ENCODE measurements around the gene CCL1.
"Not testable (repeated sequence)": the region's sequence is repeated elsewhere in the genome, so short reads cannot be mapped to it uniquely, and the experiment has no call there.

CCL1 gene

DNA sequence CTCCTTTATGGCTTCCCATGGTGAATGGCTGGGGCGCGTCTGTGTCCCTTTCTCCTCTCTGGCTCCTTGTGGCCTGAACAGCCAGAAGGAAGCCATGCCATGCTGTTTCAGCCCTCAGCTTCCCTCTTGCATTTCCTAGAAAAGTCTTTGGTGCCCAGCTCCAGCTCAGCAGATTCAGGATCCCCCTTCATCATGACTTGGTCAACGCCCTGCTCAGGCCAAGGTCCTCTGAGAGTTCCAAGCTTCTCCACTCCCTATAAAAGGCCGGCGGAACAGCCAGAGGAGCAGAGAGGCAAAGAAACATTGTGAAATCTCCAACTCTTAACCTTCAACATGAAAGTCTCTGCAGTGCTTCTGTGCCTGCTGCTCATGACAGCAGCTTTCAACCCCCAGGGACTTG lies 6.8 kb downstream of the CCL1 start, which contains the start of gene CCL13:
CCL13 (plus strand) TSS at position 287 of the 400 bp plus-strand sequence; CDS start at position 334, 47 bp downstream.
- no peak for DNase-seq

DNA sequence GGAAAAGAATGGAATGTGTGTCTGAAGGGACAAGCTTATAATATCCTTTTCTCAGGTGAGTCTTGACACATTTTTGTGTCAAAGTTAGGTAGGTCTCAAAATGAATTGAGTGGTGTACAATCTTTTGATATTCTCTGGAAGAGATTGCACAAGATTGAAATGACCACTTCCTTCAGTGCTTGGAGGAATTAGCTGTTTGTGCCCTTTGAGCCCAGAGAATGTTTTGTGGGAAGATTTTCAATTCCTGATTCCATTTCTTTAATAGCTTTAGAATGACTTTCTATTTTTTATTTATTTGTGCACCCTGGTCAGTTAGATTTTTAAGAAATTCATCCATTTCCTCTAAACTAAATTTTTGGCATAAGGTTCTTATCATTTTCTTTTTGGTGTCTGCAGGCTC lies 8.4 kb downstream of the CCL1 start:
- DNase-seq = no peak

DNA sequence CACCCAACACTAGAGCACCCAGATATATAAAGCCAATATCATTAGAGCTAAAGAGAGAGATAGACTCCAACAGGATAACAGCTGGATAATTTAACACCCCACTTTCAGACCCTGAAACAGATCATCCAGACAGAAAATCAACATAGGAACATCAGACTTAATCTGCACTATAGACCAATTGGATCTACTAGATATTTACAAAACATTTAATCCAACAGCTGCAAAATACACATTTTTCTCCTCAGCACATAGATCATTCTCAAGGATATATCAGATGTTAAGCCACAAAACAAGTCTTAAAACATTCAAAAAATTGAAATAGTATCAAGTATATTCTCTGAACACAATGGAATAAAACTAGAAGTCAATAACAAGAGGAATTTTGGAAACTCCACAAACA lies 10.8 kb downstream of the CCL1 start:
- DNase-seq = no peak

DNA sequence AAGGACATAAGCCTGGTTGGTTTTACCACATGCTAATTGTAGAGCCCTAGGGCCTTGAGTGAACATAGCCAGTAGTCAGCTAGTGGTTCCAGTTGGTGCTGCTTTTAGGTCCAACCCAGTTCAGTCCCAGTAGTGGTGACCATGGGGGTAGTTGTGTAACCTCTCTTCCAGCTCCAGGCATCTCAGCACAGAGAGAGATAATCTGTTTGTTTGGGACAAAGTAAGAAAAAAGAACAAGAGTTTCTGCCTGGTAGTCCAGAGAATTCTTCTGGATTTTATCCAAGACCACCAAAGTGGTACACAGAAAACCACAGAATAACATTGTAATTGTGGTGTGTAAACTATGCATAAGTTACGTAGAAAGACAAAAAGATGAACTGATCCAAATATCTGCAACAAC lies 11.9 kb downstream of the CCL1 start:
- DNase-seq = no peak

DNA sequence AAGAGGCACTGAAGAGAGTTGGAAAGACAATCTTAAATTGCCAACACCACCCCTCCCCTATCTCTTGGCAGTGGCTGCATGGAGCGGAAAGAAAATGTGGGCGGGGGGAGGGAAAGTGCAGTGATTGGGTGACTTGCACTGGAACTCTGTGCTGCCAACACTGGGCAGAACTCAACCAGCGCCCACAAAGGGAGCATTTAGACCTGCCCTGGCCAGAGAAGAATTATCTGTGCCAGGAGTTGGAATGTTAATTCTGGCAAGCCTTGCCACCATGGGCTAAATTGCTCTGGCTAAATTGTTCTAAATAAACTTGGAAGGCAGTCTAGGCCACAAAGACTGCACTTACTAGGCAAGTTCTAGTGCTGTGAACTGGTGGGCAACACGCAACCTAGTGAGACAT lies 13.3 kb downstream of the CCL1 start:
- no peak for DNase-seq

DNA sequence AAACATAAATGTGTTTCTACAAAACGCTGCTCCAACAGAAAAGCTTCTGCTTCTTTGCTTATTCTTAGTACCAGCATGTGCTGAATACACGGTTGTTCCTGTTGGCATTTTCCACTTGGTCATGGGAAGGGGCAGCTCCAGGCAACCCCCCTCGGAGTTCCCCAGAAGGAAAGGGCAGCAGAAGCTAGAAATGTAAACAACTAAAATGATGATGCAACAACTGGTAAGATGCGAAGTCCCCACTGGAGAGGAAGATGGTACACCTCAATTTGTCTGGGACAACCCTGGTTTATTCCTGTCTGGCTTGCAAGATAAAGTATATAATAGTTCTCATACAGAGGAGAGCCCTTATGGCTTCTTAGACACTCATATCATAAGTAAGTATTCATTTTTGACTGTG lies 16.0 kb downstream of the CCL1 start:
- DNase-seq = no peak

DNA sequence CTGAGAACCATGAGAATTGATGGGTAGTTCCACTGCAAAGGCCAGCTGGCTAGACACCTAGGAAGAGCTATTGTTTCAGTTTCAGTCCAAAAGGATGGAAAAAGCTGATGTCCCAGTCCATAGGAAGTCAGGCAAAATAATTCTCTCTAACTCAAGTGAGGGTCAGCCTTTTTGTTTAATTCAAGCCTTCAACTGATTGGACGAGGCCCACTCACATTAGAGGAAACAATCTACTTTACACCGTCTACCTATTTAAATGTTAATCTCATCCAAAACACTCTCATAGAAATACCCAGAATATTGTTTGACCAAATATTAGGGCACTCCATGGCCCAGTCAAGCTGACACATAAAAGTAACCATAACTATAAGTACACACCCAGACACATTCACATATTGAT lies 21.1 kb downstream of the CCL1 start:
- DNase-seq = no peak

DNA sequence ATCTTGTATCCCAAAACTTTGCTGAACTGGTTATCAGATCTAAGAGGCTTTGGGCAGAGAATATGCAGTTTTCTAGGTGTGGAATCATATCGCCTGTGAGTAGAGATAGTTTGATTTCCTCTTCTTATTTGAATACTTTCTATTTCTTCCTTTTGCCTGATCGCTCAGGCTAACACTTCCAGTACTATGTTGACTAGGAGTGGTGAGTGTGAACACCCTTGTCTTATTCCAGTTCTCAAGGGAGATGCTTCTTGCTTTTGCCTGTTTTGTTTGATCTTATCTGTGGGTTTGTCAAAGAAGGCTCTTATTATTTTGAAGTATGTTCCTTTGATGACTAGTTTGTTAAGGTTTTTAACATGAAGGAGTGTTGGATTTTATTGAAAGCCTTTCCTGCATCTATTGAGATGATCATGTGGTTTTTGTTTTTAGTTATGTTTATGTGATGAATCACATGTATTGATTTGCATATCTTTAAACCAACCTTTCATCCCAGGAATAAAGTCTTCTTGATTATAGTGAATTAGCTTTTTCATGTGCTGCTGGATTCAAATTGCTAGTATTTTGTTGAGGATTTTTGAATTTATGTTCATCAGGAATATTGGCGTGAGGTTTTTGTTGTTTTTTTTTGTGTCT lies 23.8 kb downstream of the CCL1 start:
- DNase-seq = no peak

DNA sequence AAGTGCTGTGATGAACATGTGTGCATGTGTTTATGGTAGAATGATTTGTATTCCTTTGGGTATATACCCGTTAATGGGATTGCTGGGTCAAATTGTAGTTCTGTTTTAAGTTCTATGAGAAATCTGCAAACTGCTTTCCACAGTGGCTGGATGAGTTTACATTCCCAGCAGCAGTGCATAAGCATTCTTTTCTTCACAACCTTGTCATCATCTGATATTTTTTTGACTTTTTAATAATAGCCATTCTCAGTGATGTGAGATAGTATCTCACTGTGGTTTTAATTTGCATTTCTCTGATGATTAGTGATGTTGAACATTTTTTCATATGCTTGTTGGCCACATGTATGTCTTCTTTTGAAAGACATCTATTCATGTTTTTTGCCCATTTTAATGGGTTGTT lies 25.3 kb downstream of the CCL1 start:
- DNase-seq = no peak

DNA sequence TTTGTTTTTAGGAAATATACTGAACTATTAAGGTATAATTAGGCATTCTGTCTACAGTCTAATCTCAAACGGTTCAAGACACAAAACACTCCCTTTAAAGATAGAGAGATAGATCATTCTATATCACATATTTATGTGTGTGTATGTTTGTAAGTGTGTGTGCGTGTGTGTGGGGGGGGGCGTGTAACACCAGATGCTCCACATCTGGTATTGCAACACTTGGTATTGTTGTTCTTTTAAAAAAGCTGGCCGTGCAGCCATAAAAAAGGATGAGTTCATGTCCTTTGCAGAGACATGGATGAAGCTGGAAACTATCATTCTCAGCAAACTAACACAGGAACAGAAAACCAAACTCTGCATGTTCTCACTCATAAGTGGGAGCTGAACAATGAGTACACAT lies 35.5 kb downstream of the CCL1 start:
- DNase-seq = not testable (repeated sequence)

DNA sequence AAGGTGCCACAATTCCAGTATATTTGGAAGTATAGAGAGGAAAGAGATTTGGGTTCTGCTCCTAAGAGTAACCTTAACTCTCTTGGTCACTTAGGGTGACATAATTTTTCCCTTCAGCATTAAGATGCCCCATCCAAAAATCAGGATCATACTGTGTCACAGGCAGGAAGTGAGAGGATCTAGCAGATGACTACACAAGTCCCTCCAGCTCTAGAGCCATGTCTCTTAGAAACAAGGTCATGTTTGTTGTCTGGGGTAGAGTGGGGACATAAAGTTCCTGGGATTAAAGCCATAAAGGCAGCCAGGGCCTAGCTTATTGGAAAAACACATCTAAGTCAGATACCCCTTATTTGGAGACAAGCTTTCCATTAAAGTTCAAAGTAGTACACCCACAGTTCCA lies 41.1 kb downstream of the CCL1 start:
- no peak for DNase-seq

DNA sequence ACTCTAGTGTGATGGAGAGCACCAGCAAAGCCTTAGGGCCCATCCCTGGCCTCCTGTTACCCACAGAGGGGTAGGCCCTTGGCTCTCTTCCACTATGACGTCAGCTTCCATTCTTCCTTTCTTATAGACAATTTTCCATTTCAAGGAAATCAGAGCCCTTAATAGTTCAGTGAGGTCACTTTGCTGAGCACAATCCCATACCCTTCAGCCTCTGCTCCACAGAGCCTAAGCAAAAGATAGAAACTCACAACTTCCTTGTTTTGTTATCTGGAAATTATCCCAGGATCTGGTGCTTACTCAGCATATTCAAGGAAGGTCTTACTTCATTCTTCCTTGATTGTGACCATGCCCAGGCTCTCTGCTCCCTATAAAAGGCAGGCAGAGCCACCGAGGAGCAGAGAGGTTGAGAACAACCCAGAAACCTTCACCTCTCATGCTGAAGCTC lies 44.0 kb downstream of the CCL1 start, which contains the start of gene CCL8:
CCL8 (plus strand) TSS at position 397 of the 445 bp plus-strand sequence. CDS start 67 bp downstream, outside the sequence.
- DNase-seq = no peak

DNA sequence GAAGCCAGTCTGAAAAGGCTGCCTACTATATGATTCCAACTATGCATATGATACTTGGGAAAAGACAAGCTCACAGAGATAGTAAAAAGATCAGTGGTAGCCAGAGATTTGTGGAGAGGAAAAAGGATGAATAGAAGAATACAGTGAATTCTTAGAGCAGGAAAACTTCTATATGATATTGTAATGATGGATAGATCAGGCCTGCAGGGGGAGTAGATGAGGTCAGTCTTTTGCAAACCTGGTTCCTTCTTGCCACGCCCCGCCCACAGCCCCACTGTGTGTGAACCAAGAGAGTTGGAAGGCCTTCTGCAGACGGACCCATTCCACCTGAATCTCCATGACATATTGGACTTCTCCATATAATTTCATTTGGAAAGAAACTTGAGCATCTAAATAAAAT lies 44.6 kb downstream of the CCL1 start:
- DNase-seq = no peak

DNA sequence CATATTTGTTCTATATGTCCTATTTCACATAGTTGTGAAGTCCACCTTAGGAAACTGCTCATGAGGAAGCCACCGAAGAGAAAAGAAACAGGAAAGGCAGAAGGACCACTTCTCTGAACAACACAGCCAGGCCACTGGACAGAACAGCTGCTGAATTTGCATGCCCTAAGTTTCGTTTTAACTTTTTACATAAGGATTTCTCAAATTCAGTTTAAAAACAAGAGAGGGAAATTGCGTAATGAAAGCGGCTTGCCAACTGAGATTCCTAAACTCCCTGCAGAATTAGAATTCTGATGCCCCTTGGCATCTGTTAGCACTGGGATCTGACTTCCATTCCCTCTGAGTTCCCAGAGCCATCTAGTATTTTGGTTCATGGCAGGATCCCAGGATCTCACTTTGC lies 48.8 kb downstream of the CCL1 start:
- no peak for DNase-seq

DNA sequence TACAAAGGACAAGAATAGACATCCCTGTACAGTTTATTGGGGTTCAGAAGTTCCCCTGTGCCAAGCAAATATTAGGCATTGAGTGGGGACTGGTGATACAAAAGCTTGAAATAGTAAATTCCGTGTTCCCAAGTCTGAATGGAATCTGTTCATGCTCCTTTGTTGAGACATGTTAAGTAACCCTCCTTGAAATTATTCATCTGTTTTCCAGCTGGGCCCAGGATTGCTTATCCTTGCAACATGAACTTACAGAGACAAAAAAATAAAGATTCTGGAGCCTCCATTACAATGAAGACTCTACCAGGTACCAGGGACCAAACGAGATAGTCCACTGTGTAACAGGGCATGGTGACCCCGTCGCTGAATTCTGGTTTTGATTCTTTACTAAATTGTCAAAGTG lies 49.9 kb downstream of the CCL1 start:
- DNase-seq = no peak

DNA sequence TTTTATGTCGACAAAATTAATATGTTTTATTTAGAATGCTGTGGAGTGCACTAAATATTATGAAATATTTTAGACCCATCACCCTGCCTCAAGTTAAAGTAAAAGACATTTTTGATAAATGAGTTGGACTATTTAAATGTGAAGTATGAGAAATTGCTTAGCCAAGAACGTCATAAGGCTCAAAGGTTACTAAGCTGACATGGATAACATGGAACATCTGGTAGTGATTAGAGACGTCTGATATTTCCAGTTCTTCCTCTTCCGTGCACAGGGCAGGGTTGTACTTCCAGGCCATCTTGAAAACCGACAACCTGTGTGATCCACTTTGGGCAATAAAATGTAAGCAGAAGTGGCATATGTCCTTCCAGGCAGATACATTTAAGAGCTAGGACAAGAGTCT lies 51.0 kb downstream of the CCL1 start:
- no peak for DNase-seq

DNA sequence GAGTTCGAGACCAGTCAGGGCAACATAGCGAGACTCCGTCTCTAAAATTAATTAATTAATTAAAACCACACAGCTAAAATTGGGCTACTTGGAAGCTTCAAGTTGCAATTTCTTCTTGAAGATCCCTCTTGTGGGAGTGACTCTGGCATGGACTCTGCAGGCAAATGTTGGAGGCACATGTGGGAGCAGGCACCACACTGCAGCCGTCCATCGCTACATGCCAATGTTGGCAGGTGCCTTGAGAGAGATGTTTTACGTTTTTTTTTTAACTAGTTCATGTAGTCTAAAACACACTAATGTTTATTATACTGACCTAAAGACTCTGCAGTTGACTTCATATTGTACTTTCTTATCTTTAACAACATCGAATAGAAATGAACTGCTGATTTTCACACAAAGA lies 51.7 kb downstream of the CCL1 start:
- no peak for DNase-seq

Measured in activated CD8-positive, alpha-beta memory T cell treated with anti-CD3 and anti-CD28 coated beads, Interleukin-2, amount 50 U/mL, for 4 hours (primary cell).